OCI-LY1 (cell line): Measurements from ENCODE around the gene CHCHD10.

Source experiments
- EZH2 ChIP-seq: fragments of 200-600 bp; sonication (generic), shearing (Covaris generic); IDR thresholded peaks from 2 replicates; pipeline ENCODE4 v1.8.0; 2017; ENCODE audit warnings: borderline replicate concordance, mixed run types, mild to moderate bottlenecking, antibody characterized with exemption, low read length, moderate library complexity, mixed read lengths
- TF ChIP-seq, protein P1 (sequence below): fragments of 200-600 bp; sonication (generic), shearing (Covaris generic); IDR thresholded peaks from 2 replicates; pipeline ENCODE4 v1.5.1; 2017; ENCODE audit warnings: mild to moderate bottlenecking, antibody characterized with exemption, low read length, moderate library complexity, mixed read lengths

DNA sequence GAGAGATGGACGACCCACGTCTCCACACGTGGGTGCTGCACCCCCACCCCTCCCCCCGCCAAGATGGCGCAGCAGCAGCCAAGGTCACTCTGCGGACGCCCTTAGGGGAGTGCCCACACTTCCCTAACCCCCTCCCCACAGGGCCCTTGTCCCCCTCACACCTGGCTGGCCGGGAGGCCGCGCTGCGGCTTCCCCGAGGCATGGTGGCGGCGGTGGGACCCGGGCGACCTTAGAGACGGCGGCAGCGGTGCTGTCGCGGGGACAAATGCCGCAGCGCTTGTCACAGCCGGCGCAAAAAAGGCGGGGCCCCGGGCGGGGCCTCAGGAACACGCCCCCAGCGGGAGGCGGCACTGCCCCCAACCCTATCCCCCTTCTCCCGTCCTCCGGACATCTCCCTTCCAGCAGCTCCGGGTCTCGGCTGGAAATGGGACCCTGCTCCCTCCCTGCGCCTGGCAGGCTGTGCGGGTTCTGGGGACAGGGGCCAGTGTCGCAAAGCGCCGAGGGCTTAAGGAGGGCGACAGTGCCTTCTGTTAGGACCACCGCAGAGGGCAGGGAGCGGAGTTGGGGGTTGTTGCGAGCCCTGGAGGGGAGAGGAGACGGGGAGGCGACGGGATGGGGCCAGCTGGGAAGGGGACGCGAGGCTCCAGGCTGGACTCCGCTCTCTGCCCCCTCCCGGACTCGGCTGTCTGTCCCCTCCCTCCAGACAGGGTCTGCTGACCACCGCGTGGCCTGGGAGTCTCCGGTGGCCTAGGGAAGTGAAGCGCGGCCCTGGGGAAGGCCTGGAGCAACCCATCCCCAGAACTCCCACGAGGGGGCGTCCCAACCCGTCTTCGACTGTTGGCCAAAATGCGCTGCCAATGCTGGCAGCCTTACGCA, at the start of gene CHCHD10:
- TF ChIP-seq, protein P1, sequence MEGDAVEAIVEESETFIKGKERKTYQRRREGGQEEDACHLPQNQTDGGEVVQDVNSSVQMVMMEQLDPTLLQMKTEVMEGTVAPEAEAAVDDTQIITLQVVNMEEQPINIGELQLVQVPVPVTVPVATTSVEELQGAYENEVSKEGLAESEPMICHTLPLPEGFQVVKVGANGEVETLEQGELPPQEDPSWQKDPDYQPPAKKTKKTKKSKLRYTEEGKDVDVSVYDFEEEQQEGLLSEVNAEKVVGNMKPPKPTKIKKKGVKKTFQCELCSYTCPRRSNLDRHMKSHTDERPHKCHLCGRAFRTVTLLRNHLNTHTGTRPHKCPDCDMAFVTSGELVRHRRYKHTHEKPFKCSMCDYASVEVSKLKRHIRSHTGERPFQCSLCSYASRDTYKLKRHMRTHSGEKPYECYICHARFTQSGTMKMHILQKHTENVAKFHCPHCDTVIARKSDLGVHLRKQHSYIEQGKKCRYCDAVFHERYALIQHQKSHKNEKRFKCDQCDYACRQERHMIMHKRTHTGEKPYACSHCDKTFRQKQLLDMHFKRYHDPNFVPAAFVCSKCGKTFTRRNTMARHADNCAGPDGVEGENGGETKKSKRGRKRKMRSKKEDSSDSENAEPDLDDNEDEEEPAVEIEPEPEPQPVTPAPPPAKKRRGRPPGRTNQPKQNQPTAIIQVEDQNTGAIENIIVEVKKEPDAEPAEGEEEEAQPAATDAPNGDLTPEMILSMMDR: peak; percentile 78
- TF ChIP-seq EZH2: no peak
